Midbrain (tissue), 1 donor: ENCODE data around the gene RFX4.
"Not testable (repeated sequence)": the region's sequence is repeated elsewhere in the genome, so short reads cannot be mapped to it uniquely, and the experiment has no call there.

Source experiments
- DNase-seq: peaks from one replicate; lab custom pipeline; 2025; lab: John Stamatoyannopoulos, UW

The RFX4 gene

DNA sequence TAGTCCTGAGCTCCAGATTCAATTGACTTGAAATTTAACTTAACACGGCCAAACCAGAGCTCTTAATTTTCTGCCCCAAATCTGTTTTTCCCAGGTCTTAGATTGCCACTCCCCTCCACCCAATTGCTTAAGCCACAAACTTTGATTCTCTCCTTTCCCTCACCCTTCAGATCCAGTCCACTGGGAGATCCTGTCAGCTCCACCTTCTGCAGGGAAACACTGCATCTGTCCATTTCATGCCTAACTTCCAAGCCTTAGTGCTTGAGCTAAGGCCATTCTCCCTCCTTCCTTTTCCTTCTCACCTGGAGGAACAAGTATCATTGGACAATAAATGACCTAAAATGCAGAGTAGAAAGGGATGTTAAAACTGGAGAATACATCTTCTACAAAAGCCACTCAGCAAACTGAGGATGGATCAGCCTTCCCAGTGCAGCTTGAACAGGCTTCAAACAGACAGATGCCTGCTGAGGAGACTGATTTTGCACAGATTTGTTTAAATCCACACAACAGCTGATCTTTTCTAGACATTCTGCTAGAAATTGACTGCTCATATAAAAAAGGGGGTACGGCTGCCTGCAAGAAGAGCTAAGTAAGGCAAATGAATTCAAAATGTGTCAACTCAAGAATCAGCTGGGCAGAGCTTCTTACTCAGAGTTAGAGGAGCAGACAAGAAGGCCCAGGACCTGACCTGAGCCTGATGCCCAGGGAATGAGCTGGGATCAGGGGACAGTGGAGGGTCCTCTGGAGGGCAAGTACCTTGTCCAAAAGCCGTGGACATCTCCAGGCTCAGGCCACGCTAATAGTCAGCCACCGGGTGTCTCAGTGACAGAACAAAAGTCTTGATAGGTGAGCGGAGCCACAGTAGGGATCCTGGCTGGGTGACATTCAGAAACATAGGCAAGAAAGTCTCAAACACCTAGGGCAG lies 110.4 kb downstream of the RFX4 start:
- DNase-seq = no peak

DNA sequence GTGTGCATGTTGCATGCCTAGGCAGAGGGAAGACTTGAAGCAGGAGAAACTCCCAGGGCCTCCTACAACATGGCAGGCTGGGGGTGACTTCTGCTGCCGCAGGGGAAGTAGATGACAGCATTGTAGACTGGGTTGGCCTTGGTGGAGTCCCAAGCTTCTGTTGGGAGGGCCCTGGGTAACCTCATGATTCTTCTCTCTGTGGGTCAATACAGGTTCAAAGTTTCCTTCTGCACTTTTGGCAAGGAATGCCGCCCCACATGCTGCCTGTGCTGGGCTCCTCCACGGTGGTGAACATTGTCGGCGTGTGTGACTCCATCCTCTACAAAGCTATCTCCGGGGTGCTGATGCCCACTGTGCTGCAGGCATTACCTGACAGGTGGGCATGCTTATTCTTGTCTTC lies 113.3 kb downstream of the RFX4 start:
- DNase-seq = no peak

DNA sequence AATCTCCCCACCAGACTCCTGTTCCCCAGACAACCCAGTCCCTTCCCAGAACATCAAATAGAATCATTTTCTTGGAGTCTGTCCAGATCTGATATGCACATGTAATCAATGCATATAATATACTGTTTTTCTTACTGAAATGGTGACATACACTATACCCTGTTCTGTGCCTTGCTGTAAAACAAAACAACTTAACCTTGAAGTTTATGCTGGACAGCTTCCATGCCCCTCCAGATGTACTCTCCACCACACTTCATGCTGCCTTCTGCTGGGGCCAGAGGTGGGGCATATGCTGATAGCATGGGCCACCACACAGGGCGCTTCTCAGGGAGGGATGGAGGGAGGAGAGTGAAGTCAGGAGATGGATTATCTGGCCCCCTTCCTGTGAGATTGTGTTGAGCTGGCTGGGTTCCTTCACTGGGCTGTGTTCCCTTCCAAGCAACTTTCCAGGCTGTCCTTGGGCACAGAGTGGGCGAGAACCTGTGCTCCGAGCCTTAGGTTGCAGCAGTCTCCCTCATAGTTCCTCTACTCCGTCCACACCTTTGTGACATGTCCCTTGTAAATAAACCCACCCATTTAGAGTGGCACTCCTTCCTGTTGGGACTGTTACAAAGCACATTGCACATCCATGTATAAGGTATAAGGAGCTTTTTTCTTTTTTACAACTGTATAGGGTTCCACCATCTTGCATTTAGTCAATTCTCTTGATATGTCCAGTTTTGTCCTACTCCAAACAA lies 114.0 kb downstream of the RFX4 start:
- no peak for DNase-seq

GRCh38 chr12:106704081-106704480 lies 121.3 kb downstream of the RFX4 start:
- DNase-seq = no peak

- no peak for DNase-seq
Observed at GRCh38 chr12:106705971-106706370, 123.2 kb downstream of the RFX4 start.

GRCh38 chr12:106709068-106709511 lies 126.3 kb downstream of the RFX4 start:
- DNase-seq = no peak

DNA sequence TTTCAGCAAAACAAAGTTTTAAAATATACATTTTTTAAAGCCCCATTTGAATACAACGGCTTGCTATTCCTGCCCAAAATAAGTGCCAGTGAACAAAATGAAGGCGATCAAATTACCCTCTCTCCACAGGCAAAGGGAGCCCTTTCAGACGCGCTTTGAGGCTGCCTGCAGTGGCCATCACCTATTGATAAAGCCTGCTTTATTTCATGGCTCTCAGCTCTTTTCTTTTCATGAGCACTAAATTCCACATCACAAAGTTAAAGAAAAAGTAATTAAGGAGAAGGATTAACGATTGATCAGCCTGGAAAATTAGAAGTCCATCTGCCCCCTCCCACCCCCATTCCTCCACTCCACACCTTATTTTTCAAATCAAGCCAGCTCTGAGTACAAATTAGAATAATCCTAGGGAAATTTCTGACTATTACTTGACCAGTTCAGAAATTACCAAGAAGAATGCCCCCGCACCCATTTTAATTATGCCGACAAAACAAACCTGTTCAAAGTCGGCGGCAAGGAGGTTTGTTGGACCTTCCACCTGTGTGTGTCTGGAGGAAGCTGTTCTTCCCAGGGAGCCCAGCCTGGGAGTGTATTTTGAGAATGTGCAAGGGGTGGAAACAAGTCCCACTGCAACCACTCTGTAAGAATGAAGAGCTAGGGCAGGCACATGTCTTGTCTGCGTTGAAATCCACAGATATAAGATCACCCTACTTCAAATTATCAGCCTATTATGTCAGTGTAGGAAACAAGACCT lies 127.5 kb downstream of the RFX4 start:
- DNase-seq = no peak

DNA sequence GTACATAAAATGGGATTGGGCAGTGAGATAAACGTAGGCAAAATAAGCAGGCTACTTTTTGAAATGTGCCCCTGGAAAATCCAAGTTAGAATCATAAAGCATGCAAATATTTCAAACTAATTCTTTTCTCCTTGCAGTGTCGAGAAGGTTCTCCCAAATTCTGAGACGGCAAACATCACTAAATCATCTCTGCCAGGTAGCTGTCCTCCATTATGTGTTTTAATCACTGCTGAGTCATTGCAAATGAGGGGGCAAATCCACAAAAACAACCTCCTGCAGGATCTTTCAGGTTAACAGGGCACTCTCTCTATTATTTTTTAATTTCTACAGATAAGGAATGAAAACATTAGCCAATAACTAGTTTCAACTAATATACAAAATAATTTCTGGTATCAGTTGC lies 128.5 kb downstream of the RFX4 start:
- no peak for DNase-seq

GRCh38 chr12:106712768-106713167 lies 130.0 kb downstream of the RFX4 start:
- no peak for DNase-seq

GRCh38 chr12:106714926-106715325 lies 132.1 kb downstream of the RFX4 start:
- no peak for DNase-seq

GRCh38 chr12:106715582-106715981 lies 132.8 kb downstream of the RFX4 start:
- no peak for DNase-seq

- no peak for DNase-seq
Observed at GRCh38 chr12:106717673-106718072, 134.9 kb downstream of the RFX4 start.

DNA sequence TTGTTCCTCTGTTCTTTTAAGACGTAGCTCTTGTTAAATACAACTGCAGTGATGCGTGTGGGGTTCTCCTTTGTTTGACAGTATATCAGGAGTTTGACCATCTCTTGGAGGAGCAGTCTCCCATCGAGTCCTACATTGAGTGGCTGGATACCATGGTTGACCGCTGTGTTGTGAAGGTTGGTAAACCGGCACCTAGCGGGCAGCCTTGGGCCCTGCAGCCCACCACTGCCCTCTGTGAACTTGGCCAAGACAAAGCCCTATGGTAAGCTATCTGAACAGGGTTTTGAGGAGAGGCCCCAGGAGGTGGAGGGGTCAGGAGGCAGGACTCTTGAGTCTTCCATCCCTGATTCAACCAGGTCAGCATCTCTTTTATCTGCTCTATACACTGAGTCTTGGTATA lies 137.1 kb downstream of the RFX4 start:
- no peak for DNase-seq

- DNase-seq = no peak
Observed at GRCh38 chr12:106720696-106721095, 137.9 kb downstream of the RFX4 start.

DNA sequence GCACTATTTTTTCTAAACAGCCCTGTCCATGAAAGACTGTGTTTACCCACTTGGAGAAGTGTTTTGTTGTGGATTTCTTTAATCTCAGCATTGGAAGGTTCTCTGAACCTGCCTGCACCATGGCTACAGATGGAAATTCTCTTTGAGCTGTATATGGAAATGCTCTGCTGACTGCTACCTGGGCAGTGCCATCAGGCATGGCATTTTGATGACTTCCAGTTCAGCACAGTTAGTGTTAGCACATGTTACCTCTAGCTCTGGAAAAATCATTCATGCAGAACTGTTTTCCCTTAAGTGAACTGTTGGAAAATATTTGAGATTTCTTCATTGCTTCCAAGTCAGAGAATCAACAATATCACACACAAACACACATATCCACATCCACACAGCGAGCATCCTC lies 139.1 kb downstream of the RFX4 start:
- DNase-seq = no peak

GRCh38 chr12:106722837-106723236 lies 140.0 kb downstream of the RFX4 start:
- no peak for DNase-seq

GRCh38 chr12:106723416-106723815 lies 140.6 kb downstream of the RFX4 start:
- DNase-seq = no peak

DNA sequence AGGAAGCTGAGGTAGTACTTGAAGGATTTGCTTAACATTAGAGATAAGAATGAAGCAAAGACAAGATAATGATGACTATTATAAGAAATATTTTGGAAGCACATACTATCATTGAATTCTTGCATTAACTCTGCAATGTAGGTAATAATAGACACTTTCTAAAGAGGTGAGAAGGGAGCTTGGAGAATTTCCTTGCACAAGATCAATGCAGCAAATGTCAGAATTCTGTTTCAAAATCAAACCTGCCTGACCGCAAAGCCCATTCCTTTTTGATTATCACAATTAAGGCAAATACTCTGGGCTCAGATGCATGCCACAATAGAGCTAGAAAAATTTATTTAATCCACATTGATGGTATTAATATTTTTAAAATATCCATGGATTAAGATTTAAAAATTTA lies 141.3 kb downstream of the RFX4 start:
- no peak for DNase-seq

DNA sequence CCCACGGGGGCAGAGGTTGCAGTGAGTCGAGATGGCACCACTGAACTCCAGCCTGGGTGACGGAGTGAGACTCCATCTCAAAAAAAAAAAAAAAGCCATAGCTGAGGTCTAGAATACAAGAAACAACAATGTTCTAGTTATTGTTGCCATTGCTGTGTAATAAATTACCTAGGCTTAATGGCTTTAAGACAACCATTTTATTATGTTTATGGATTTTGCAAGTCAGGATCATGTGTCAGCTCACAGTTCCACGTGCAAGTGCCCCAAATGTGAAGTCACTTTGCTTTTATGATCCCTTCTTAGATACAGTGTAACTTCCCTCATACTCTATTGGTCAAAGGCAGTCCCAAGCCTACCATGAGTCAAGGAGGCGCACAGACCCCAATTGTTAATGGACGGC lies 142.1 kb downstream of the RFX4 start:
- no peak for DNase-seq

GRCh38 chr12:106726603-106727202 lies 143.9 kb downstream of the RFX4 start:
- DNase-seq = not testable (repeated sequence)

DNA sequence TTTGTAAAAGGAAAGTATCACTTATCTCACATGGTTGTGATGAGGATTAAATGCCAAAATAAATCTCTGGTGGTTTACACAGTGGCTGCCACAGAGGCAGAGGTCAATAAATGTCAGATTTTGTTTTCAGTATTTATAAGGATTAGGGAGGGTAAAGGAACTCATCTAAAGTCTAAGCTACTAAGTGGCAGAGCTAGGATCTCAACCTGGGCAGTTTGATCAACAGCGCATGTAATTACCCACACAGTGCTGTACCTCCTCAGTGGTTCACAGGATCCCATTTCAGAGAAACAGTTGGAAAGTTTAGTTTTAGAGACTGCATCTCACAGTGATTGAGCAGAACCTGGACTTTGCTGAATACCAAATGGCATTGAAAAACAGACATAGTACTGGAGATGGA lies 146.8 kb downstream of the RFX4 start:
- DNase-seq = no peak

- no peak for DNase-seq
Observed at GRCh38 chr12:106732890-106733289, 150.1 kb downstream of the RFX4 start.
